ENCODE measurements around the gene SETX. TPM values are rescaled to one million over a fixed set of nuclear protein-coding genes. Genes with fewer than 3 reads are reported as not detected.

The SETX gene
- total and polyA plus RNA-seq, 10 of the 15 experiments (the other 5 are each of a cell fraction or from before 2014, with no cell fraction given), result 15.8 to 75.7 (median 37.0) TPM

DNA sequence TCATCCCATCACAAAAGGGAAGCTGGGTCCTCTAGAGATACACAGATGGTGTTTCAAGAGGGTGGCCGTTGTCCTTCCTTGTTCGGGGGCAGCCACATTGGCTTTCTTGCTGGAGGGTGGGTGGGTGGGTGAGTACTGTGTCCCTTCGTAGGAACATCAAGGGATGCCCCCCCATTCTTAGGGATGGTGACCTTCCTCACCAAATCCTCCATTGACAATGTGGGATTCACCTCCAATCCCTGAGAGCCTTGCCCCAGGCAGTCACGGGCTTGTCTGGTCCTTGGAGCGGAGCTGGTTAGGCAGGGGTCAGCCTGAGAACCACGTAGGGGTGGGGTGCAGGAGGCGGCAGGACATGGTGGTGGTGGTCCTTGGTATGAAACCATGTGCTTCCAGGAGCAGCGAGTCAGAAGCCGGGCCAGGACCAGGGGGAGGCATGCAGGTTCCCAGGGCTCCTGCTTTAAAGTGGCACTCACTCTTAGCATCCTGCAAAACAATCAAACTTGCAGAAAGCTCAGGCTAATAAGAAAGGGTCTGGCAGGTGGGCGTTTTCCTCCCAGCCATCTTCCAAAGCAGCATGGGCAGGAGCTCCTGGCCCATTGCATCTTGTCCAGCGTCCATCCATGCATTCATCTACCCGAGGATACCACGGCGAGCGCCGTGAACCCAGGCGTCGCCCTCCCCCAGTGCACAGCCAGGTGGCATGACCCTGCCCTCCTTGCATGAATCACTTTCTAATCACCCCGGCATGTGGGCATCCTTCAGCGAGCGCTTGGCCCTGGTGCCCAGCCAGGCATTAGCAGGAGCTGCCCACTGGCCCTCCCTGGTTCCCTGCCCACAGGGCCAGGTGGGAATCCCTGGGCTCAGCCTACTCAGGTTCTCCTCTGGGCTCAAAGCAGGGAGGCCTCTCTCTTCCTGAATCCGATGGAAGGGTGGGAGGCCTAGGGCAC, 116.5 kb downstream of the SETX start:
- H4K20me1 ChIP-seq (ENCODE audit: control insufficient read depth, insufficient read depth), result no peaks in the 10 kb centered on the region
- no peaks in the 10 kb centered on the region for H3K79me2 ChIP-seq (ENCODE audit: control insufficient read depth, insufficient read depth, low read length)
- no peak for TF ChIP-seq NR2C1 (IDR thresholded peaks at IDR 0.05)
- TF ChIP-seq RAD51 (IDR thresholded peaks at IDR 0.05), result no peak
- peaks cover 0 to 6% of the 10 kb centered on the region in 2 experiments; a peak in 1 of 4 replicates for H3K27me3 ChIP-seq (replicated peaks in 1 of 2; ENCODE audit: control insufficient read depth in 2 of 2, insufficient read depth in 2 of 2, low read length in 1 of 2)
- no peak for DNase-seq (ENCODE audit: low read depth, low spot score)
- intact Hi-C loops (cut with micrococcal nuclease; ENCODE audit: unreplicated experiment), result no loop called here
- CTCF ChIA-PET, result interaction anchor here (0.6 to 8.3 kb wide), 7 partner anchors 13 to 481 kb away, joined by 3 to 155 read pairs (median 4); no protein-coding TSS in a partner anchor
- no peak overlapping the region for H3K27ac ChIP-seq (ENCODE audit: control insufficient read depth, insufficient read depth)
- SMC1A ChIA-PET (ENCODE audit: uncharacterized antibody, unreplicated experiment), result interaction anchor here (1.5 kb wide), 1 partner anchor 14 kb away, joined by 3 read pairs; no protein-coding TSS in a partner anchor
- 27% methylated on average over 21 of the region's 22 CpGs for WGBS (ENCODE audit: insufficient coverage, insufficient replicate concordance, low lambda C conversion rate, missing lambda C conversion rate)
- POLR2A ChIA-PET, result no interaction called here
- no peak overlapping the region for H3K9ac ChIP-seq (ENCODE audit: control insufficient read depth, insufficient read depth, low read length)
- no peak overlapping the region for H3K4me3 ChIP-seq
- no TSS peak for BruUV-seq (replicated peaks)
- H3K4me2 ChIP-seq (ENCODE audit: control insufficient read depth, insufficient read depth), result no peak overlapping the region
- in situ Hi-C loops (cut with MboI), result loop anchor here (25.0 kb wide), 1 partner anchor 651 kb away; no protein-coding TSS in a partner anchor
- RAD21 ChIA-PET (ENCODE audit: unreplicated experiment), result interaction anchor here (1.1 to 5.2 kb wide), 3 partner anchors 68 to 482 kb away, joined by 4 to 20 read pairs (median 8); no protein-coding TSS in a partner anchor
- no peak for FAIRE-seq
- H3K36me3 ChIP-seq (ENCODE audit: control insufficient read depth in 2 of 2, insufficient read depth in 2 of 2, low read length in 1 of 2), result no peaks in the 10 kb centered on the region
- H3K4me1 ChIP-seq (ENCODE audit: control insufficient read depth, insufficient read depth, low read length), result peaks cover 3% of the 10 kb centered on the region
- H2AFZ ChIP-seq (ENCODE audit: control insufficient read depth, low read depth, low read length), result no peak overlapping the region
- ATAC-seq, result no peak
- H3K9me3 ChIP-seq (replicated peaks; ENCODE audit: control insufficient read depth, insufficient read depth, low read length), result no peaks in the 10 kb centered on the region

DNA sequence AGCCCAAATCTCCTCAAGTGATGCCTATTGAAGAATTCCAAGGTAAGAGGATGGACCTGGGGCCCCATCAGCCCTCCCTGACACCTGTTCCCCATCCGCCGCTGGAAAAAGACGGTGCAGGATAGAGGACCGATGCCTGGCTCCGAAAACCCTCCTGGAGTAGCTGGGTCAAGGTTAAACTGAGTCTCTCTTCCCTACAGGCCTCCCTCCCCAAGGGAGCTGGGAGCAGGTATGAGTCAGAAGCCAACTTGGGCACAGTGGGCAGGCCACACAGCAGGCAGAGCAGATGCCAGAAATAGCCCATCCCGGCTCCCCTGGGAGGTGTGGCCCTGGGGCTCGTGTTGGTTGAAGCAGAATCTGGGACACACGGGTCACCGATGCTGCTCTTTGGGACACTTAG, 117.3 kb downstream of the SETX start:
- SMC1A ChIA-PET (ENCODE audit: uncharacterized antibody, unreplicated experiment), result interaction anchor here (1.1 to 2.2 kb wide), 3 partner anchors 15 to 69 kb away, joined by 3 to 22 read pairs (median 3); no protein-coding TSS in a partner anchor
- H3K9me3 ChIP-seq (replicated peaks; ENCODE audit: control insufficient read depth, insufficient read depth, low read length), result no peaks in the 10 kb centered on the region
- H3K4me2 ChIP-seq (ENCODE audit: control insufficient read depth, insufficient read depth), result no peak overlapping the region
- H3K9ac ChIP-seq (ENCODE audit: control insufficient read depth, insufficient read depth, low read length), result no peak overlapping the region
- RAD21 ChIA-PET (ENCODE audit: unreplicated experiment), result interaction anchor here (0.6 to 5.2 kb wide), 4 partner anchors 52 to 474 kb away, joined by 4 to 20 read pairs (median 6); no protein-coding TSS in a partner anchor
- no peaks in the 10 kb centered on the region for H3K36me3 ChIP-seq (ENCODE audit: control insufficient read depth in 2 of 2, insufficient read depth in 2 of 2, low read length in 1 of 2)
- H3K27ac ChIP-seq (ENCODE audit: control insufficient read depth, insufficient read depth), result no peak overlapping the region
- WGBS (ENCODE audit: insufficient coverage, insufficient replicate concordance, low lambda C conversion rate, missing lambda C conversion rate), result 34% methylated on average over 9 of the region's 9 CpGs
- ATAC-seq (no peak), DNase-seq (ENCODE audit: low read depth, low spot score) (no peak), FAIRE-seq (no peak)
- no peaks in the 10 kb centered on the region for H4K20me1 ChIP-seq (ENCODE audit: control insufficient read depth, insufficient read depth)
- H3K79me2 ChIP-seq (ENCODE audit: control insufficient read depth, insufficient read depth, low read length), result no peaks in the 10 kb centered on the region
- no peak overlapping the region for H3K4me3 ChIP-seq
- no peak overlapping the region for H2AFZ ChIP-seq (ENCODE audit: control insufficient read depth, low read depth, low read length)
- H3K27me3 ChIP-seq (replicated peaks in 1 of 2; ENCODE audit: control insufficient read depth in 2 of 2, insufficient read depth in 2 of 2, low read length in 1 of 2), result no peaks in the 10 kb centered on the region
- POLR2A ChIA-PET, result no interaction called here
- no TSS peak for BruUV-seq (replicated peaks)
- CTCF ChIA-PET, result interaction anchor here (0.9 to 8.3 kb wide), 4 partner anchors 14 to 480 kb away, joined by 3 to 155 read pairs (median 46); no protein-coding TSS in a partner anchor
- H3K4me1 ChIP-seq (ENCODE audit: control insufficient read depth, insufficient read depth, low read length), result peaks cover under 1% of the 10 kb centered on the region
- in situ Hi-C loops (cut with MboI) (loop anchor here (25.0 kb wide), 1 partner anchor 650 kb away; no protein-coding TSS in a partner anchor), intact Hi-C loops (cut with micrococcal nuclease; ENCODE audit: unreplicated experiment) (no loop called here)
- no peak for TF ChIP-seq BRCA1 (IDR thresholded peaks at IDR 0.05; ENCODE audit: low read depth, low read length)
- no peak for TF ChIP-seq ATF2 (IDR thresholded peaks at IDR 0.05; ENCODE audit: low read length)
- TF ChIP-seq MEF2A (IDR thresholded peaks at IDR 0.05; ENCODE audit: insufficient read depth, low read depth, low read length), result no peak
- TF ChIP-seq NRF1 (conservative IDR thresholded peaks at IDR 0.05; ENCODE audit: low read depth, low read length), result no peak
- TF ChIP-seq POLR2AphosphoS2 (IDR thresholded peaks at IDR 0.05; ENCODE audit: low read depth, low read length), result no peak
- TF ChIP-seq ATF7 (IDR thresholded peaks at IDR 0.05; ENCODE audit: low read depth), result no peak
- TF ChIP-seq SMC3 (IDR thresholded peaks at IDR 0.05; ENCODE audit: borderline replicate concordance, low read length), result no peak
- no peak for TF ChIP-seq ZBED1 (IDR thresholded peaks at IDR 0.05; ENCODE audit: borderline replicate concordance)
- no peak for TF ChIP-seq GABPA (IDR thresholded peaks at IDR 0.05; ENCODE audit: low read depth)
- TF ChIP-seq BACH1 (IDR thresholded peaks at IDR 0.05; ENCODE audit: borderline replicate concordance), result no peak

Measured in GM12878 (cell line).